Heart right ventricle (tissue), 16 donors: ENCODE data around the gene SRC. TPM values are rescaled to one million over a fixed set of nuclear protein-coding genes. Genes with fewer than 3 reads are reported as not detected.

Experiments
- ATAC-seq, 8 donors: fragments of 200-7000 bp; cut with Tn5 transposase; one replicate each; pipeline ENCODE4 v1.9.1; 2020; ENCODE audit warnings: mild to moderate bottlenecking in 8 of 8, moderate library complexity in 8 of 8, moderate number of reproducible peaks in 1 of 8
- DNase-seq, 2 donors: peaks; one replicate each; pipeline ENCODE4 v3.0.0-alpha.2; 2020
- H3K27ac ChIP-seq, 10 donors: fragments of 200-600 bp; sonication (generic) in 2 of 10; one replicate each; pipeline versions ENCODE4 v1.5.0 to v1.8.0; 2020 to 2022; ENCODE audit warnings: mild to moderate bottlenecking in 3 of 10
- H3K27me3 ChIP-seq, 7 donors: fragments of 200-600 bp; one replicate each; pipeline ENCODE4 v1.8.0; 2021 to 2022; ENCODE audit warnings: mild to moderate bottlenecking in 2 of 7
- H3K36me3 ChIP-seq, 9 donors: fragments of 200-600 bp; sonication (generic) in 1 of 9; one replicate each; pipeline versions ENCODE4 v1.5.0 to v1.8.0; 2020 to 2022; ENCODE audit warnings: mild to moderate bottlenecking in 2 of 9
- H3K4me1 ChIP-seq, 9 donors: fragments of 200-600 bp; sonication (generic) in 1 of 9; one replicate each; pipeline versions ENCODE4 v1.5.0 to v1.8.0; 2020 to 2022; ENCODE audit warnings: mild to moderate bottlenecking in 4 of 9
- H3K4me3 ChIP-seq, 10 donors: fragments of 200-600 bp; sonication (generic) in 2 of 10; one replicate each; pipeline versions ENCODE4 v1.5.0 to v1.8.0; 2020 to 2022; ENCODE audit warnings: mild to moderate bottlenecking in 7 of 10, moderate library complexity in 2 of 10
- H3K9me3 ChIP-seq, 11 donors: fragments of 200-600 bp in 10 of 11; sonication (generic) in 2 of 11; one replicate each; pipeline versions ENCODE4 v1.5.0 to v1.8.0; 2013 to 2022; ENCODE audit warnings: mild to moderate bottlenecking in 2 of 11, control low read depth in 1 of 11, moderate library complexity in 1 of 11
- WGBS, 2 donors: extraction: QIAGEN DNeasy Blood & Tissue Kit; methylation state at CpG; one replicate each; pipeline ENCODE4 v1.1.7; 2013; ENCODE audit warnings: inconsistent platforms in 1 of 2; 5-methylcytosine and 5-hydroxymethylcytosine counted together
- intact Hi-C, 10 donors: fragments of 100-400 bp; cut with DNase I; formaldehyde crosslinking; loops; one replicate each; pipeline versions ENCODE4 v1.11.1 to v1.14.2; 2022
- polyA plus RNA-seq, 2 donors: library from polyadenylated mRNA; stranded (reverse); fragments of 200-250 nt; gene quantifications; one replicate each; pipeline ENCODE4 v1.2.3, GENCODE V29; 2013
- total RNA-seq, 10 donors: library from RNA; stranded (reverse); fragmentation: NEBNext Ultra II Directional in 3 of 10; extraction: Animal tissue kit (Norgen Biotek cat#: 25700) in 3 of 10; gene quantifications; one replicate each; pipeline versions ENCODE4 v1.2.1 to v1.2.4, GENCODE V29; 2021 to 2023
- TF ChIP-seq, protein P1 (sequence below), 9 donors: fragments of 200-600 bp; sonication (generic) in 2 of 9; IDR thresholded peaks; one replicate each; pipeline versions ENCODE4 v1.5.0 to v1.8.0; 2021 to 2022; ENCODE audit warnings: antibody characterized with exemption in 9 of 9, mild to moderate bottlenecking in 5 of 9, moderate library complexity in 1 of 9
- donor health status: Arrhythmogenic right ventricular cardiomyopathy.
- donor health status: ischemic (EF 13 %, LVEDD 7.1; RV severe dilation, severe dysfunction).
- donor health status: healthy with polysubstance abuse.
- donor health status: DM: no; HTN: yes; CAD: no.
- donor health status: DM: no; HTN: no; CAD: no.
- donor health status: ischemic (EF 25% LVEDD 6.9; RV normal size, moderate dysfunction).
- donor health status: ischemic (EF 25% LVEDD 5.7; RV mildly dilated, moderate dysfunction).
- donor health status: healthy.
- donor health status: DM: yes; HTN: yes; CAD: no.
- donor health status: Ischemic cardiomyopathy.
- donor health status: ischemic (EF 35%, LVEDD 5.7; RV mildly dilated, moderate dysfunction).
- donor health status: nonischemic (EF 11% LVEDD 7.7; RV severe dilation, severe dysfunction).
- donor health status: DM: yes; HTN: yes; CAD: no.
- donor health status: PGD.
- donor health status: ischemic (EF 29% LVEDD 5.4; RV normal size, mild dysfunction).
- donor health status: nonischemic (EF 23%, LVEDD 6.1; RV moderate dilation, normal function).

The SRC gene
- total and polyA plus RNA-seq, 12 donors = 1.9 to 10.8 (median 4.2) TPM

DNA sequence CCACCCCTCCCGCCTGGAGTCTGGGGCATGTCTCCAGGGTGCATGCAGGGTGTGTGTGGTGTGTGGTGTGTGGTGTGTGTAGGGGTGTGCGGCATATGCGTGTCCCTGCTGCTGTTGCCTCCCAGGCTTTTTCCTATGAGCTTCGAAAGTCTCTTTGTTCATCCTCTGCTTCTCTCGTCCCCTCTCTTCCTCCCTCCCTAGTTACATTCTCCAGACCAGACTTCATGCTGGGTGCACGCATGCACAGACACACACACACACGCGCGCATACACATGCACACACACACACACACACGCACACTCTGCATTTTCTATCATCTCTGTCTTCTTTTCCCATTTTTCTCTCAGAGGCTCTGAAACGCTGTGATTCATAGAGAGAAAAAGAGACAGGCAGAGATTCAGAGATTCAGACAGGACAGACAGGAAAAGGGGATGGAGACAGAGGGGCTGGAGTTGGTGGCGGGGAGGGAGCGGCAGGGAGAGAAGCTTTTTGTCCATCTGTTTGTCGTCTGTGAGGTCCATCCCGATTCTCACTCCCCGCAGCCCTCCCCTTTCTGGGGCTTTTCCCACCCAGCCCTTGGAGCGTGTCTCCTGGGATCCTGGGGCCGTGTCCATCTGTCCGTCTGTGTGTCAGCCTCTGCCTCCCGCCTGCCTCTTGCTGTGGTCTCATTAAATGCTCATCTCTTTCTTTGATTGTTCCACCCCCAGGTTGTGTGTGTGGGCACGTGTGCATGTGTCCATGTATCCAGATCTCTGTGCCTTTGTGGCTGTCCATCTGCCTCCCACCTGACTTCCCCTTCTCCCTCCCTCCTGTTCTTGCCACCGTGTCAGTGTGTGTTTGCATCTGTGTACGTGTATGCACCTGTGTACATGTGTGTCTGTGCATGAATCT lies 62.6 kb downstream of the SRC start:
- H3K4me3 ChIP-seq = no peak overlapping the region
- peaks cover 0 to 55% (median 42%) of the 10 kb centered on the region in 7 donors for H3K27me3 ChIP-seq
- peaks cover 2 to 34% (median 16%) of the 10 kb centered on the region in 9 donors for H3K4me1 ChIP-seq
- intact Hi-C loops = loop anchor here in 1 of 10 donors (5.0 kb wide), 1 partner anchor 119 kb away; the partner anchor contains the start of gene BLCAP
- ATAC-seq (no peak), DNase-seq (peak in 1 of 2 donors; percentile 18)
- H3K36me3 ChIP-seq = peaks cover 0 to 2% (median 0%) of the 10 kb centered on the region in 9 donors
- no peaks in the 10 kb centered on the region for H3K9me3 ChIP-seq
- no peak overlapping the region for H3K27ac ChIP-seq
- TF ChIP-seq, protein P1, sequence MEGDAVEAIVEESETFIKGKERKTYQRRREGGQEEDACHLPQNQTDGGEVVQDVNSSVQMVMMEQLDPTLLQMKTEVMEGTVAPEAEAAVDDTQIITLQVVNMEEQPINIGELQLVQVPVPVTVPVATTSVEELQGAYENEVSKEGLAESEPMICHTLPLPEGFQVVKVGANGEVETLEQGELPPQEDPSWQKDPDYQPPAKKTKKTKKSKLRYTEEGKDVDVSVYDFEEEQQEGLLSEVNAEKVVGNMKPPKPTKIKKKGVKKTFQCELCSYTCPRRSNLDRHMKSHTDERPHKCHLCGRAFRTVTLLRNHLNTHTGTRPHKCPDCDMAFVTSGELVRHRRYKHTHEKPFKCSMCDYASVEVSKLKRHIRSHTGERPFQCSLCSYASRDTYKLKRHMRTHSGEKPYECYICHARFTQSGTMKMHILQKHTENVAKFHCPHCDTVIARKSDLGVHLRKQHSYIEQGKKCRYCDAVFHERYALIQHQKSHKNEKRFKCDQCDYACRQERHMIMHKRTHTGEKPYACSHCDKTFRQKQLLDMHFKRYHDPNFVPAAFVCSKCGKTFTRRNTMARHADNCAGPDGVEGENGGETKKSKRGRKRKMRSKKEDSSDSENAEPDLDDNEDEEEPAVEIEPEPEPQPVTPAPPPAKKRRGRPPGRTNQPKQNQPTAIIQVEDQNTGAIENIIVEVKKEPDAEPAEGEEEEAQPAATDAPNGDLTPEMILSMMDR (IDR thresholded peaks at IDR 0.05) = no peak
- WGBS, 2 donors = 29 to 30% methylated on average over 23 of the region's 23 CpGs

DNA sequence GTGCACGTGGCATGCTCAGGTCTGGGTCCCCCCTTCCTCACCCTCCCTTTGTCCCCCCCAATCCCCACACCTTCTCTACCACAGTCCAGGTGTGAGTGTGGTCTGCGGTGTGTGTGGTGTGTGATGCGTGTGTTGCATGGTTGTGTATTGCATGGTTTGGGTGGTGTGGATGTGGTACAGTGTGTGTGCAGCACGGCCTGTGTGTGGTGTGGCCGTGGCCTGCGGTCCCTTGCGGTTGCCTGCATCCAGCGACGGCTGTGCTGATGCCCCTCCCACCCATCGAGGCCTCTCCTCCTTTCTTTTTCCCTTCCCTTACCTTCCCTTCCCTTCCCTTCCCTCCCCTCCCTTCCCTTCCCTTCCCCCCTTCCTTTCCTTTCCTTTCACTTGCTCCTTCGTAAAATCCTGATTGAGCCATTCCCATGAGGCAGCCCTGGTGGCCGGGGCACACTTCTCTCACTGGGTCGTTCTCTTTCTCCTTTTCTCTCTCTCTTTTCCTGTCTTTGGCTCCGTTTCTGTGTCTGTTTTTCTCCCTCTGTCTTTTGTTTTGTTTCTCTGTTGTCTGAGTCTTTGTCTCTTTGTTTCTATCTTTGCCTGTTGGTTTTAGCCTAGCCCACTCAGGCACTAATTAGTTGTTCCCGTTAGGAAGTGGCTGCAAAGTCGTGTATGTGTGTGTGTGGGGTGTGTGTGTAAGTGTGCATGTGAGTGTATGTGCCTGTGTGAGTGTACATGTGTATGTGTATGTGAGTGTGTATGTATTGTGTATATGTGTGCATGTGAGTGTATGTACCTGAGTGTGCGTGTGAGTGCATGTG lies 65.7 kb downstream of the SRC start:
- Histone ChIP-seq H3K27me3 (peaks cover 0 to 81% (median 60%) of the 10 kb centered on the region in 7 donors), H3K27ac (no peak overlapping the region), H3K36me3 (no peaks in the 10 kb centered on the region), H3K4me3 (peak overlapping the region in 5 of 10 donors; percentile 34 to 51 (median 40)), H3K9me3 (no peaks in the 10 kb centered on the region), H3K4me1 (peaks cover 0 to 29% (median 13%) of the 10 kb centered on the region in 9 donors)
- no peak for DNase-seq
- 32 to 37% methylated on average over 16 of the region's 17 CpGs for WGBS, 2 donors
- intact Hi-C loops = no loop called here
- TF ChIP-seq, protein P1 (IDR thresholded peaks at IDR 0.05) = no peak
- ATAC-seq = no peak

DNA sequence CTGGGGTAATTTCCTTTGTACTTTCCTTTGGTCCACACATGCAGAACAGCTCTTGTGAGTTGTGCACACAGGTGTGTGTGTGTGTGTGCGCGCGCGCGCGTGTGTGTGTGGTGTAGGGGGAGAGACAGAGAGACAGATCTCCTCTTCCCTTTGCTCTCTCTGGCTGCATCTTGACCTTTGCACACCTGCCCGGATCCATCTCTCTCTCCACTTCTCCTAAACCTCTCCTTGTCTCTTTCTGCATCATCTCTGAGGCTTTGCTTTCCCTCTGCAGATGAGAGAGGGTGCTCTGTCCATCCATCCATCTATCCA lies 67.0 kb downstream of the SRC start:
- peaks cover 0 to 87% (median 50%) of the 10 kb centered on the region in 7 donors for H3K27me3 ChIP-seq
- ATAC-seq = no peak
- H3K9me3 ChIP-seq = no peaks in the 10 kb centered on the region
- H3K4me3 ChIP-seq = no peak overlapping the region
- no peaks in the 10 kb centered on the region for H3K36me3 ChIP-seq
- no peak overlapping the region for H3K27ac ChIP-seq
- intact Hi-C loops = no loop called here
- DNase-seq = no peak
- peaks cover 0 to 15% (median 5%) of the 10 kb centered on the region in 9 donors for H3K4me1 ChIP-seq
- 53 to 74% methylated on average over 7 of the region's 7 CpGs for WGBS, 2 donors
- TF ChIP-seq, protein P1 (IDR thresholded peaks at IDR 0.05) = no peak

DNA sequence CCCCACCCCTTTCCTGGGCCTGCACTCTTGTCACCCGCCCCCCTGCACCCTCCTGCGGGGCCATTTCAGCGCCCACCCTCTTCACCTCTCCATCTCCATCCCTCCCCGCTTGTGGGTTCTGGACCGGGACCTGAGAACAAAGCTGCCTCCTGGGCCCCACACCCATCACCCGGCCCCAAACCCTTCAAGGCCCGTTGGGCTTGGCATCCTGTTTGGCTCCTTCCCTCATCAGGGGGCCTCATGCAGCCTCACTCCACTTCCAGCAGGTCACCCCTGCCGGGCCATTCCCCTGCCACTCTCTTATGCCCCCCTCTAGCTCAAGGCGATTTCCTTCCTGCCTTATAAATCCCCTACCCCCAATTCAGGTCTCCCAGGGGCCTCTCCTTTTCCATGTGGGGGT lies 67.4 kb downstream of the SRC start:
- WGBS, 2 donors = 51 to 57% methylated on average over 9 of the region's 9 CpGs

More for the DNA sequence above, 67.4 kb downstream of the SRC start:
- peaks cover 0 to 11% (median 3%) of the 10 kb centered on the region in 9 donors for H3K4me1 ChIP-seq
- no peaks in the 10 kb centered on the region for H3K9me3 ChIP-seq
- H3K27ac ChIP-seq = no peak overlapping the region
- no peak overlapping the region for H3K4me3 ChIP-seq
- intact Hi-C loops = no loop called here
- peaks cover 0 to 87% (median 46%) of the 10 kb centered on the region in 7 donors for H3K27me3 ChIP-seq
- TF ChIP-seq, protein P1 (IDR thresholded peaks at IDR 0.05) = no peak
- no peak for ATAC-seq
- no peak for DNase-seq
- no peaks in the 10 kb centered on the region for H3K36me3 ChIP-seq
